H9 (cell line): ENCODE measurements around the gene NEK7. TPM values are rescaled to one million over a fixed set of nuclear protein-coding genes. Genes with fewer than 3 reads are reported as not detected.

Experiments
- DNase-seq: peaks from one replicate; pipeline ENCODE4 v3.0.0-alpha.2; 2017
- H2AFZ ChIP-seq: one replicate; pipeline ENCODE4 v1.6.1; 2013; ENCODE audit warnings: mild to moderate bottlenecking, low read length, control low read depth, moderate library complexity
- H2AK5ac ChIP-seq: 2 replicates; pipeline ENCODE4 v1.6.1; 2013; ENCODE audit warnings: low read length, control low read depth, mixed read lengths; ENCODE audit not compliant: insufficient read length
- H2BK120ac ChIP-seq: one replicate; pipeline ENCODE4 v1.6.1; 2013; ENCODE audit warnings: low read depth, mild to moderate bottlenecking, low read length, control low read depth, inconsistent platforms; ENCODE audit not compliant: poor library complexity, severe bottlenecking
- H2BK12ac ChIP-seq: 2 replicates; pipeline ENCODE4 v1.6.1; 2013; ENCODE audit warnings: low read length, control low read depth, mixed read lengths, low read depth; ENCODE audit not compliant: insufficient read length
- H2BK15ac ChIP-seq: 2 replicates; pipeline ENCODE4 v1.6.1; 2013; ENCODE audit warnings: low read depth, low read length, control low read depth
- H2BK20ac ChIP-seq: one replicate; pipeline ENCODE4 v1.6.1; 2013; ENCODE audit warnings: low read depth, mild to moderate bottlenecking, low read length, control low read depth, inconsistent platforms; ENCODE audit not compliant: poor library complexity, severe bottlenecking
- H2BK5ac ChIP-seq: 2 replicates; pipeline ENCODE4 v1.6.1; 2013; ENCODE audit warnings: low read length, control low read depth, mixed read lengths; ENCODE audit not compliant: insufficient read length
- H3K14ac ChIP-seq: 2 replicates; pipeline ENCODE4 v1.6.1; 2013; ENCODE audit warnings: low read length, control low read depth; ENCODE audit not compliant: insufficient read depth
- H3K18ac ChIP-seq: 2 replicates; pipeline ENCODE4 v1.6.1; 2013; ENCODE audit warnings: low read depth, mild to moderate bottlenecking, mixed read lengths, low read length, control low read depth; ENCODE audit not compliant: insufficient read length
- H3K23ac ChIP-seq: 2 replicates; pipeline ENCODE4 v1.6.1; 2013; ENCODE audit warnings: low read length, control low read depth, mixed read lengths, low read depth; ENCODE audit not compliant: insufficient read length
- H3K23me2 ChIP-seq: 2 replicates; pipeline ENCODE4 v1.6.1; 2013; ENCODE audit warnings: low read depth, mild to moderate bottlenecking, mixed read lengths, low read length, control low read depth; ENCODE audit not compliant: insufficient read length, poor library complexity, severe bottlenecking
- H3K27ac ChIP-seq: 2 replicates; pipeline ENCODE4 v1.5.1; 2013; ENCODE audit warnings: low read length, control low read depth, mixed read lengths, low read depth; ENCODE audit not compliant: insufficient read length
- H3K27me3 ChIP-seq: 2 replicates; pipeline ENCODE4 v1.6.1; 2013; ENCODE audit warnings: low read length, control low read depth, inconsistent platforms; ENCODE audit not compliant: insufficient read depth
- H3K4ac ChIP-seq: 2 replicates; pipeline ENCODE4 v1.6.1; 2013; ENCODE audit warnings: low read depth, mild to moderate bottlenecking, control low read depth, inconsistent platforms, low read length, moderate library complexity
- H3K4me1 ChIP-seq: 2 replicates; pipeline ENCODE4 v1.6.1; 2013; ENCODE audit warnings: low read length, control low read depth, inconsistent platforms; ENCODE audit not compliant: insufficient read depth
- H3K4me2 ChIP-seq: 2 replicates; pipeline ENCODE4 v1.6.1; 2013; ENCODE audit warnings: low read length, control low read depth, mixed read lengths; ENCODE audit not compliant: insufficient read length, insufficient read depth
- H3K56ac ChIP-seq: 2 replicates; pipeline ENCODE4 v1.6.1; 2013; ENCODE audit warnings: low read depth, mild to moderate bottlenecking, mixed read lengths, low read length, control low read depth; ENCODE audit not compliant: insufficient read length
- H3K79me1 ChIP-seq: 2 replicates; pipeline ENCODE4 v1.6.1; 2013; ENCODE audit warnings: low read depth, mild to moderate bottlenecking, moderate library complexity, low read length, control low read depth, inconsistent platforms; ENCODE audit not compliant: insufficient read depth, poor library complexity, severe bottlenecking
- H3K79me2 ChIP-seq: 2 replicates; pipeline ENCODE4 v1.6.1; 2013; ENCODE audit warnings: low read length, control low read depth, inconsistent platforms; ENCODE audit not compliant: insufficient read depth
- H3K9ac ChIP-seq: 2 replicates; pipeline ENCODE4 v1.6.1; 2013; ENCODE audit warnings: low read length, control low read depth, mixed read lengths; ENCODE audit not compliant: insufficient read length; ENCODE audit errors: extremely low read depth
- H3K9me3 ChIP-seq: one replicate; pipeline ENCODE4 v1.6.1; 2013; ENCODE audit warnings: low read depth, low read length, inconsistent platforms; ENCODE audit not compliant: control insufficient read depth
- H3T11ph ChIP-seq: one replicate; pipeline ENCODE4 v1.6.1; 2013; ENCODE audit warnings: mild to moderate bottlenecking, low read length, control low read depth, inconsistent platforms
- H4K20me1 ChIP-seq: one replicate; pipeline ENCODE4 v1.6.1; 2013; ENCODE audit not compliant: control insufficient read depth, insufficient read length, insufficient read depth
- H4K5ac ChIP-seq: 2 replicates; pipeline ENCODE4 v1.6.1; 2013; ENCODE audit warnings: low read depth, mild to moderate bottlenecking, mixed read lengths, low read length, control low read depth; ENCODE audit not compliant: insufficient read length
- H4K8ac ChIP-seq: replicated peaks from 2 replicates; pipeline ENCODE4 v1.6.1; 2013; ENCODE audit warnings: low read length, control low read depth, mixed read lengths, low read depth; ENCODE audit not compliant: insufficient read length
- H4K91ac ChIP-seq: 2 replicates; pipeline ENCODE4 v1.6.1; 2013; ENCODE audit warnings: low read depth, mild to moderate bottlenecking, moderate library complexity, mixed read lengths, low read length, control low read depth; ENCODE audit not compliant: insufficient read length
- H3K27ac Mint-ChIP-seq, 3 experiments: 2 replicates in 2 of 3; 3 replicates in 1 of 3; pipeline ENCODE4 v1.8.0; 2020 to 2021; ENCODE audit warnings: mixed read lengths in 3 of 3, mild to moderate bottlenecking in 1 of 3, moderate library complexity in 1 of 3
- H3K27me3 Mint-ChIP-seq: 2 replicates; pipeline ENCODE4 v1.8.0; 2021; ENCODE audit warnings: low read depth, mild to moderate bottlenecking, moderate library complexity, mixed read lengths
- H3K36me3 Mint-ChIP-seq, 3 experiments: 2 replicates in 2 of 3; 3 replicates in 1 of 3; pipeline ENCODE4 v1.8.0; 2020 to 2021; ENCODE audit warnings: low read depth in 3 of 3, mixed read lengths in 3 of 3; ENCODE audit not compliant: insufficient read depth in 1 of 3
- H3K4me1 Mint-ChIP-seq, 2 experiments: 2 replicates each; pipeline ENCODE4 v1.8.0; 2020; ENCODE audit warnings: mixed read lengths in 2 of 2
- H3K4me3 Mint-ChIP-seq, 2 experiments: 2 replicates in 1 of 2; 3 replicates in 1 of 2; pipeline ENCODE4 v1.8.0; 2020 to 2021; ENCODE audit warnings: mild to moderate bottlenecking in 2 of 2, mixed read lengths in 2 of 2, moderate library complexity in 1 of 2
- H3K9me3 Mint-ChIP-seq, 2 experiments: 2 replicates in 1 of 2; 3 replicates in 1 of 2; pipeline ENCODE4 v1.8.0; 2020; ENCODE audit warnings: mild to moderate bottlenecking in 2 of 2, mixed read lengths in 2 of 2, moderate library complexity in 1 of 2
- CTCF ChIP-seq: fragments of 200-600 bp; sonication (generic); conservative IDR thresholded peaks from 3 replicates; pipeline ENCODE4 v1.8.0; 2021; ENCODE audit warnings: antibody characterized with exemption, mild to moderate bottlenecking
- WGBS: extraction: QIAGEN DNeasy Blood & Tissue Kit; methylation state at CpG from one replicate; pipeline ENCODE4 v1.1.7; 2013; ENCODE audit warnings: missing lambda C conversion rate, low lambda C conversion rate, mixed read lengths; ENCODE audit not compliant: insufficient read length; ENCODE audit errors: extremely low coverage; 5-methylcytosine and 5-hydroxymethylcytosine counted together
- total RNA-seq: library from RNA; stranded (reverse); gene quantifications from 2 replicates; pipeline ENCODE4 v1.2.1, GENCODE V29; 2021

NEK7 gene
- total RNA-seq, 1 experiment from 2014 or later = 9.6 TPM

- Mint-ChIP-seq H3K4me3 (no peak overlapping the region), H3K36me3 (peaks cover 0 to 2% (median 0%) of the 10 kb centered on the region in 3 experiments; a peak in 1 of 7 replicates), H3K4me1 (peaks cover 4 to 8% of the 10 kb centered on the region in 2 experiments; a peak in 3 of 4 replicates), H3K27ac (no peak overlapping the region), H3K9me3 (no peaks in the 10 kb centered on the region), H3K27me3 (no peaks in the 10 kb centered on the region)
- no peak overlapping the region for H2AFZ ChIP-seq
- H2BK5ac ChIP-seq = no peak overlapping the region
- H4K5ac ChIP-seq = no peak overlapping the region
- H3K79me2 ChIP-seq = peaks cover 4% of the 10 kb centered on the region; the same call in 1 of the 2 replicates
- no peak overlapping the region for H3K18ac ChIP-seq
- TF ChIP-seq CTCF = no peak
- H3K9me3 ChIP-seq = no peaks in the 10 kb centered on the region
- no peaks in the 10 kb centered on the region for H3K23me2 ChIP-seq
- H3T11ph ChIP-seq = no peak overlapping the region
- H2BK20ac ChIP-seq = no peak overlapping the region
- no peak overlapping the region for H3K4ac ChIP-seq
- no peak overlapping the region for H3K14ac ChIP-seq
- H2BK12ac ChIP-seq = no peak overlapping the region
- H3K27ac ChIP-seq = no peak overlapping the region
- H4K20me1 ChIP-seq = no peaks in the 10 kb centered on the region
- no peak overlapping the region for H4K8ac ChIP-seq
- H2AK5ac ChIP-seq = no peak overlapping the region
- no peak for DNase-seq
- H3K56ac ChIP-seq = no peak overlapping the region
- H2BK120ac ChIP-seq = no peak overlapping the region
- no peak overlapping the region for H4K91ac ChIP-seq
- H3K79me1 ChIP-seq = peaks cover 2% of the 10 kb centered on the region
- H3K4me2 ChIP-seq = no peak overlapping the region
- H3K9ac ChIP-seq = no peak overlapping the region
- no peak overlapping the region for H3K23ac ChIP-seq
- H3K4me1 ChIP-seq = no peaks in the 10 kb centered on the region
- WGBS = no CpG with 5 or more reads among the region's 1 CpG
- H3K27me3 ChIP-seq = no peaks in the 10 kb centered on the region
- H2BK15ac ChIP-seq = no peak overlapping the region
Measured at GRCh38 chr1:198197285-198197684, 40.5 kb downstream of the NEK7 start.
